Mesodermal cell (in vitro differentiated cells): ENCODE data around the gene WNK1.
"Not testable (repeated sequence)": the region's sequence is repeated elsewhere in the genome, so short reads cannot be mapped to it uniquely, and the experiment has no call there.

ENCODE experiments used
- H3K27ac ChIP-seq: 2 replicates; pipeline ENCODE4 v1.7.0; 2013; ENCODE audit warnings: mild to moderate bottlenecking, low read depth, low read length, moderate library complexity; ENCODE audit not compliant: severe bottlenecking
- H3K36me3 ChIP-seq: 2 replicates; pipeline ENCODE4 v1.7.1; 2013; ENCODE audit warnings: mild to moderate bottlenecking, low read length, moderate library complexity; ENCODE audit not compliant: control insufficient read depth, insufficient read depth
- H3K4me1 ChIP-seq: one replicate; pipeline ENCODE4 v1.7.1; 2013; ENCODE audit warnings: mild to moderate bottlenecking, low read length; ENCODE audit not compliant: insufficient read depth, control insufficient read depth, poor library complexity, severe bottlenecking
- H3K4me3 ChIP-seq: 2 replicates; pipeline ENCODE4 v1.7.0; 2013; ENCODE audit warnings: low read length, control low read depth, mild to moderate bottlenecking; ENCODE audit not compliant: insufficient read depth, poor library complexity, severe bottlenecking; ENCODE audit errors: extremely low read depth
- H3K9me3 ChIP-seq: 2 replicates; pipeline ENCODE4 v1.7.1; 2013; ENCODE audit warnings: mild to moderate bottlenecking, low read length, moderate library complexity; ENCODE audit not compliant: control insufficient read depth
- WGBS, 2 experiments: methylation state at CpG; one replicate each; pipeline ENCODE4 v1.1.5; 2013; ENCODE audit warnings: missing lambda C conversion rate in 2 of 2; ENCODE audit not compliant: insufficient coverage in 2 of 2; 5-methylcytosine and 5-hydroxymethylcytosine counted together

Gene WNK1

GRCh38 chr12:800401-800800 lies 48.0 kb downstream of the WNK1 start:
- no peaks in the 10 kb centered on the region for H3K9me3 ChIP-seq
- H3K27ac ChIP-seq: no peak overlapping the region
- no peaks in the 10 kb centered on the region for H3K36me3 ChIP-seq
- no peaks in the 10 kb centered on the region for H3K4me1 ChIP-seq
- no peak overlapping the region for H3K4me3 ChIP-seq

DNA sequence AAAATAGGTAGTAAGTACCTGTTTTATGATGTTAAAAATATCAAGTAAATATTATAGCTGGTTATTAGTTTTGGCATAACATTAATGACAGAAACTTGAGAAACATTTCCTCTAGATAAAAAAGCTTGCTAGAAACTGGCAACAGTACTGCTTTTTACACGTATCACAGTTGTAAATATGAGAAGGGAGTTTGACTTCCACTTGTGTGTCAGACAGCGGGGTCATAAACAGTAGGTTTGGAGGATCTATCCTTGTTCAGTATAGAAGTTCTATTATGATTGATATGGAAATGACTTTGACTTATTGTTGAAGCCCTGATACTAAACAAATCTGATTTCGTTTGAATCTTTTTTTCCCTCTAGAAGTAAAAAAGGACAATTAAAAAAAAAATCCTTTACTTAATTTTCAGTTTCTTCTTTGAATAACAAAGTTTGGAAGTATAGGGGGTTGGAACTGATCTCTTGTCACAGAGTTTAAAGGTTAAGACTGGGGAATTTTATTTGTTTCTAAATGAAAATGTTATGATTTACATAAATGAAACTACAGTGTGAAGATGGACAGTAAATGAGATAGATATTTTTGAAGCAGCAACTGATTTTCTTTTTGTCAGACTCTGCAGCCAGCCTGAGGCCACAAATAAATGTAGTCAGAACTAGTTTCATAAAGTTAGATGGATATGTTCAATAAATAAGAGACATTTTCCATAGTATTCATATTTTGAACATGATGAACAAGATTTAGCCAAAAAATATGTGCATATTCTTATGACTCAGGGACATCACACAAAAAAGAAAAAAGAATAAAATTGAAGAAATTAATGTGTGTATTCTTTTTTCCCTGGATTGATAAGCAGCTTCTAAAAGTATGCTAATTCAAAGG lies 50.1 kb downstream of the WNK1 start:
- Histone ChIP-seq H3K9me3 (no peaks in the 10 kb centered on the region), H3K4me1 (no peaks in the 10 kb centered on the region), H3K4me3 (no peak overlapping the region), H3K27ac (no peak overlapping the region), H3K36me3 (no peaks in the 10 kb centered on the region)
- WGBS, 2 experiments: 94 to 100% methylated on average over 1 to 2 of the region's 3 CpGs

- H3K36me3 ChIP-seq: no peaks in the 10 kb centered on the region
- H3K9me3 ChIP-seq: no peaks in the 10 kb centered on the region
- H3K4me3 ChIP-seq: no peak overlapping the region
- H3K4me1 ChIP-seq: no peaks in the 10 kb centered on the region
- no CpG with 5 or more reads among the region's 3 CpGs for WGBS, 2 experiments
- H3K27ac ChIP-seq: no peak overlapping the region
These were observed 52.7 kb downstream of the WNK1 start for GRCh38 chr12:805022-805632.

DNA sequence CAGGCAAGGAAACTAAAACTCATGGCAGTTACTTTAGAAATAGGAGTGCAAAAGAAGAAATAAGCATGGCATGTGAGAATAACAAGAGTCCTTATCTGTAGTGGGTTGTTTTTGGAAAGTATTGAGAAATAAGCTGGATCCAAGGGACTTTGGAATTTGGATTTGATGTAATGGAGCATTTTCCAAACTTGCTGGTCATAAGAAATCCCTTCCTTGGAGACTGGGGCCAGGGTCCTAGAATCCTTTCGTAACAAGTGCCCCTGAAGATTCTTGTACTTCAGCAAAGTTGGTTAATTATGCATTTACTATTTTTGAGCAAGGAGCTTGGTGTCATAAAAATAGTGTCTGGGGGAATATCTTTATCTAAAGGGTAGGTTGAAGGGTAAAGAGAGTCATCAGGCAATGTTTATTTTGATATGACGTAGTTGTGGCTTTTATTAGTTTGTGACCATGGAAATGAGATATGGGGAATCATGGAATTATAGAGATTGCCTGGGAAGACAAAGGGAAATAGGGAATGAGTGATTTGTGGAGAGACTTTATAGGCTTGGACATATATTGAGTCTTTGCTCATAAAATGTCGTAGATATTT lies 53.9 kb downstream of the WNK1 start:
- Histone ChIP-seq H3K9me3 (no peaks in the 10 kb centered on the region), H3K4me1 (no peaks in the 10 kb centered on the region), H3K4me3 (no peak overlapping the region), H3K36me3 (no peaks in the 10 kb centered on the region), H3K27ac (no peak overlapping the region)
- WGBS, 2 experiments: 100% methylated on average over 2 of the region's 3 CpGs

DNA sequence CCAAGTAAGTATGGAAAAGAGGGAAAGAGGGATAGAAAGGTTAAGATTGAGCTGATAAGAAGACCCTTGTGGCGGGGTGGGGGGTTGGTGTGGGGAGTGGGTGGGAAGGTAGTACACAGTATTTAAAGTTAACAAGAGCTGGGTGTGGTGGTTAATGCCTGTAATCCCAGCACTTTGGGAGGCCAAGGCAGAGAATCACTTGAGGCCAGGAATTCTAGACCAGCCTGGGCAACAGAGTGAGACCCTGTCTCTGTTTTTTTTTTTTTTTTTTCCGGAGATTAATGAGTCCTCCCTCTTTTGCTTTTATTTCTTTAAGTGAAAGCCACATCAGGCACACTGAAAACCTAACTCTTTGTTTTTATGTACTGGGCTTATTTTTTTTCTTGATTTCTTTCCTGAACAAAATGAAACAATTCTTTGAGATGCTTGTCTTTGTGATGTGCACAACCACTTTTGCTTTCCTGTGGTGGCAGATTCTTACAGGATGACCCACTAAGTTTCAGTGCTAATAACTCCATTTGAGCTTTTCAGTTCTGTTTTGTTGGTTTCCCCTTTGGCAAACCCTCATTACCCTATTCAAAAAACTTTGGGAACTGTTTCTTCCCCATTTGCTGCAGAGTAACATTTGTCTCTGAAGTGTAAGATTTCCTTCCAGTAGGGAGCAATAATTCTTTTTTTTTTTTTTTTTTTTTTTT lies 54.8 kb downstream of the WNK1 start:
- no peaks in the 10 kb centered on the region for H3K36me3 ChIP-seq
- no peak overlapping the region for H3K27ac ChIP-seq
- H3K9me3 ChIP-seq: no peaks in the 10 kb centered on the region
- peaks cover 3% of the 10 kb centered on the region for H3K4me1 ChIP-seq
- H3K4me3 ChIP-seq: no peak overlapping the region
- no CpG with 5 or more reads among the region's 2 CpGs for WGBS, 2 experiments

- no peak overlapping the region for H3K27ac ChIP-seq
- H3K4me1 ChIP-seq: peaks cover 4% of the 10 kb centered on the region
- 78 to 80% methylated on average over 2 to 3 of the region's 4 CpGs for WGBS, 2 experiments
- no peaks in the 10 kb centered on the region for H3K9me3 ChIP-seq
- H3K4me3 ChIP-seq: no peak overlapping the region
- H3K36me3 ChIP-seq: peaks cover 11% of the 10 kb centered on the region
These were observed 57.7 kb downstream of the WNK1 start for GRCh38 chr12:810116-810515.

DNA sequence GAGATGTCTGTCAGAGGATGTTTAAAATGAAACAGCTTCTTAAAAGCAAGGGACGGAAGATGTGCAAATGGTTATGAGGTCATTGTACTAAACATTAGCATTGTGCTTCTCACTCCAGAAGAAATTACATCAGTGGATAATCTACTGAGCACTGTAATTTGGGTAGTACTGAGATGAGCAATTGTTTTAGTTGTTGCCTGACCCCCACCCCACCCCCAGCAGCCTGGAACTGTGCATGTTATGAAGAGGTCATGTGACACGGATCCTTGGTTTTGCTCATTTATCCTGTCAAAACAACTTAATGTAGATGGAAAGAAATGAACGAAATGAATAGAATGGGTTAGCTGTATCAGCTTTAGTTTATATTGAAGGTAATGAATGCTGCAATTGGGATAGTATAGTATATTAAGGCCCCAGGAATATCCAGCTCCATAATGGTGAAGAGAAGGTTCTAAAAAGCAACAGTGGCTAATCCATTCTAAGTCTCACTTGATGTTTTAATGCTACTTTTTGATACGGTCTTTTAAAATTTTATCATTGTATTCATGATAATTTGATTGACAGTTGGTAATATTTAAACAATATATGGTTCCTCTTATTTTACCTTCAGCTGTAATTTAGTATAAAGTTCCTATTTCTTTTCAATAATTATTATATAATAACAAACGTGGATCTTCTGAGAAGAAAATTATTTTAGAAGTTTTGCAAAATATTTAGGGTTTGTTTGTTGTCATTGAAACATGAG lies 58.5 kb downstream of the WNK1 start:
- H3K36me3 ChIP-seq: peaks cover 18% of the 10 kb centered on the region
- no peak overlapping the region for H3K27ac ChIP-seq
- H3K4me3 ChIP-seq: no peak overlapping the region
- no peaks in the 10 kb centered on the region for H3K9me3 ChIP-seq
- peaks cover 4% of the 10 kb centered on the region for H3K4me1 ChIP-seq
- WGBS, 2 experiments: 84 to 86% methylated on average over 1 to 2 of the region's 5 CpGs

GRCh38 chr12:812950-813349 lies 60.6 kb downstream of the WNK1 start:
- H3K4me3 ChIP-seq: no peak overlapping the region
- 100% methylated on average over 1 of the region's 2 CpGs; no CpG with 5 or more reads in 1 of the 2 experiments for WGBS, 2 experiments
- no peaks in the 10 kb centered on the region for H3K9me3 ChIP-seq

GRCh38 chr12:817456-817855 lies 65.1 kb downstream of the WNK1 start:
- H3K4me1 ChIP-seq, H3K4me3 ChIP-seq, H3K27ac ChIP-seq, H3K9me3 ChIP-seq: not testable (repeated sequence)
- H3K36me3 ChIP-seq: peaks cover 52% of the 10 kb centered on the region
- WGBS, 2 experiments: 88 to 100% methylated on average over 2 to 7 of the region's 9 CpGs

More at GRCh38 chr12:812950-813349, 60.6 kb downstream of the WNK1 start:
- Histone ChIP-seq H3K36me3 (peaks cover 38% of the 10 kb centered on the region), H3K4me1 (peaks cover 4% of the 10 kb centered on the region), H3K27ac (no peak overlapping the region)

- no peaks in the 10 kb centered on the region for H3K4me1 ChIP-seq
- H3K4me3 ChIP-seq: no peak overlapping the region
- no peak overlapping the region for H3K27ac ChIP-seq
- H3K36me3 ChIP-seq: peaks cover 52% of the 10 kb centered on the region
- no peaks in the 10 kb centered on the region for H3K9me3 ChIP-seq
- 90 to 100% methylated on average over 1 of the region's 3 CpGs for WGBS, 2 experiments
These were observed 65.7 kb downstream of the WNK1 start for GRCh38 chr12:817941-818600.
